Measurements from ENCODE around the gene THSD8.

The THSD8 gene

DNA sequence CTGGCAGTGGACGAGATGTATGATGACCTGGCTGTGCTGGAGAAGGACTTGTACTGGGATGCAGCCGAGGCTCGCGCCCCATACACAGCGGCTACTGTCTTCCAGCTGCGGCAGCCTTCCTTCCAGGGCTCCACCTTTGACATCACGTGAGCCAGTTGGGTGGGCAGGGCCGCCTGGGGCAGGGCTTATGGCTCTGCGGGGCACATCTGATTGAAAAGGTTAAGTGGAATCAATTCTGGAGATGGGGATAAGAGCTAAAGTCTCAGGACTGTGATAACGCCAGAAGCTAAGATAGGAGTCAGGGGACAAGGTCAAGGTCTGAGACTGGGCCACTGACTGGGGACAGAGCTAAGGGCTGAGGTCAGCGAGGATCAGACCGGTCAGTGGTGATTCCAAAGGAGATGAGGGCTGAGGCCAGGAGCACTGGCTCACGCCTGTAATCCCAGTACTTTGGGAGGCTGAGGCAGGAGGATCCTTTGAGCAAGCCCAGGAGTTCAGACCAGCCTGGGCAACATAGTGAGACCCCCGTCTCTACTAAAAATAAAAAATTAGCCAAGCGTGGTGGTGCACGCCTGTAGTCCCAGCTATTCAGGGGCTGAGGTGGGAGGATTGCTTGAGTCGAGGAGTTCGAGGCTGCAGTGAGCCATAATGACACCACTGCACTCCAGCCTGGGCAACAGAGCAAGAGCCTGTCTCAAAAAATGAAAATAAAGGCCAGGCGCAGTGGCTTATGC, 45.6 kb upstream of the THSD8 start:
- ChIA-PET POLR2A (interaction anchor here (1.2 kb wide), 1 partner anchor 35 kb away, joined by 3 read pairs; the partner anchor contains the start of gene JUNB), CTCF (interaction anchor here (0.7 to 14.1 kb wide), 5 partner anchors 10 to 43 kb away, joined by 3 to 386 read pairs (median 16); partner anchors contain the start of genes GET3, JUNB, PRDX2 and RNASEH2A)
- no peaks in the 10 kb centered on the region for H3K4me1 ChIP-seq (ENCODE audit: control insufficient read depth, insufficient read depth, low read length)
- no peaks in the 10 kb centered on the region for H3K9me3 ChIP-seq (ENCODE audit: control insufficient read depth, insufficient read depth, low read depth, low read length)
- no peak overlapping the region for H3K4me3 ChIP-seq (ENCODE audit: low read depth, low read length)
- H3K27ac ChIP-seq (ENCODE audit: extremely low read depth, low read depth, low read length): no peak overlapping the region
- H3K36me3 ChIP-seq (ENCODE audit: control insufficient read depth in 2 of 2, insufficient read depth in 1 of 2, low read length in 2 of 2): no peaks in the 10 kb centered on the region
- TF ChIP-seq ZNF121 (tag by site-specific recombination; IDR thresholded peaks at IDR 0.05): peak; percentile 81
- TF ChIP-seq ZNF292 (tag by site-specific recombination; IDR thresholded peaks at IDR 0.05; ENCODE audit: borderline replicate concordance, low read depth): no peak
- TF ChIP-seq ZNF768 (tag by site-specific recombination; IDR thresholded peaks at IDR 0.05): no peak
- TF ChIP-seq ZNF660 (tag by site-specific recombination; IDR thresholded peaks at IDR 0.05): no peak
- no peak for TF ChIP-seq ZNF792 (tag by site-specific recombination; IDR thresholded peaks at IDR 0.05)
- TF ChIP-seq GFI1B (tag by site-specific recombination; IDR thresholded peaks at IDR 0.05): no peak
- no peak for TF ChIP-seq MYNN (tag by site-specific recombination; IDR thresholded peaks at IDR 0.05; ENCODE audit: borderline replicate concordance)

DNA sequence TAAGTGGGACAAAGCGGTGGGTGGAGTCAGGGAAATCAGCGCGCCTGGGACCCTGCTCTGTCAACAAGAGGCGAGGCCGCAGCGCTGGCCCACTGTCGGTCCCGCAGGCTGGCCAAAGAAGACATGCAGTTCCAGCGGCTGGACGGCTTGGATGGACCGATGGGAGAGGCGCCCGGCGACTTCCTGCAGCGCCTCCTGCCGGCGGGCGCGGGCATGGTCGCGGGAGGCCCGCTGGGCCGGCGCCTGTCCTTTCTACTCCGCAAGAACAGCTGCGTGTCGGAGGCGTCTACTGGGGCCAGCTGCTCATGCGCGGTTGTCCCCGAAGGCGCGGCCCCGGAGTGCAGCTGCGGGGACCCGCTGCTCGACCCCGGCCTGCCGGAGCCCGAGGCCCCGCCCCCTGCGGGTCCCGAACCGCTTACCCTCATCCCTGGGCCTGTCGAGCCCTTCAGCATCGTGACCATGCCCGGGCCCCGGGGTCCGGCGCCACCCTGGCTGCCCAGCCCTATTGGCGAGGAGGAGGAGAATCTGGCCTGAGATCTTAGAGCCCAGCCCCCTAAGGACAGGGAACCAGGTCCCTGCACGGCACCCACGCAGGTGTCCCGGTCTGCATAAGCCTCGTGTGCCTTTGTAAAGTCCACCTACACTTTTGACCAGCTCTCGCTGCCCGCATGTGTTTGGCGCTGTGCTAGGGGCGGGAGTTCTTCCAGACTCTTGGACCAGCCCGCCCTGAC, 44.2 kb upstream of the THSD8 start:
- no peak overlapping the region for H3K27ac ChIP-seq (ENCODE audit: extremely low read depth, low read depth, low read length)
- H3K4me3 ChIP-seq (ENCODE audit: low read depth, low read length): peak overlapping the region; percentile 1; the same call in 1 of the 2 replicates
- POLR2A ChIA-PET: interaction anchor here (1.0 to 1.3 kb wide), 2 partner anchors 9 to 35 kb away, joined by 4 to 6 read pairs; no protein-coding TSS in a partner anchor
- CTCF ChIA-PET: interaction anchor here (0.6 to 14.1 kb wide), 33 partner anchors 8 to 1055 kb away, joined by 3 to 386 read pairs (median 5); partner anchors contain the start of genes FBXW9, GET3, JUNB and PRDX2
- no peaks in the 10 kb centered on the region; a peak in 1 of 3 replicates for H3K36me3 ChIP-seq (ENCODE audit: control insufficient read depth in 2 of 2, insufficient read depth in 1 of 2, low read length in 2 of 2)
- H3K9me3 ChIP-seq (ENCODE audit: control insufficient read depth, insufficient read depth, low read depth, low read length): no peaks in the 10 kb centered on the region
- no peaks in the 10 kb centered on the region for H3K4me1 ChIP-seq (ENCODE audit: control insufficient read depth, insufficient read depth, low read length)
- TF ChIP-seq KLF9 (tag by site-specific recombination; IDR thresholded peaks at IDR 0.05; ENCODE audit: low read depth) (no peak), ZNF391 (tag by site-specific recombination; IDR thresholded peaks at IDR 0.05; ENCODE audit: borderline replicate concordance, low read depth) (no peak), ZNF677 (tag by site-specific recombination; IDR thresholded peaks at IDR 0.05) (peak; percentile 77), ZBTB20 (tag by site-specific recombination; IDR thresholded peaks at IDR 0.05) (peak; percentile 87), ZNF324 (tag by site-specific recombination; IDR thresholded peaks at IDR 0.05) (no peak), YY2 (tag by site-specific recombination; IDR thresholded peaks at IDR 0.05) (no peak), ZEB2 (tag by site-specific recombination; IDR thresholded peaks at IDR 0.05) (no peak), ZNF555 (tag by site-specific recombination; conservative IDR thresholded peaks at IDR 0.05) (no peak), ZSCAN30 (tag by site-specific recombination; IDR thresholded peaks at IDR 0.05) (0 out of 2 replicates have a peak, but pooled peaks have one; percentile 35), ZFP69B (tag by site-specific recombination; IDR thresholded peaks at IDR 0.05) (peak; percentile 30; the same call in 1 of the 2 replicates), ZNF10 (tag by site-specific recombination; IDR thresholded peaks at IDR 0.05) (no peak), ZNF629 (tag by site-specific recombination; IDR thresholded peaks at IDR 0.05) (0 out of 2 replicates have a peak, but pooled peaks have one; percentile 36)
- TF ChIP-seq, protein P1, sequence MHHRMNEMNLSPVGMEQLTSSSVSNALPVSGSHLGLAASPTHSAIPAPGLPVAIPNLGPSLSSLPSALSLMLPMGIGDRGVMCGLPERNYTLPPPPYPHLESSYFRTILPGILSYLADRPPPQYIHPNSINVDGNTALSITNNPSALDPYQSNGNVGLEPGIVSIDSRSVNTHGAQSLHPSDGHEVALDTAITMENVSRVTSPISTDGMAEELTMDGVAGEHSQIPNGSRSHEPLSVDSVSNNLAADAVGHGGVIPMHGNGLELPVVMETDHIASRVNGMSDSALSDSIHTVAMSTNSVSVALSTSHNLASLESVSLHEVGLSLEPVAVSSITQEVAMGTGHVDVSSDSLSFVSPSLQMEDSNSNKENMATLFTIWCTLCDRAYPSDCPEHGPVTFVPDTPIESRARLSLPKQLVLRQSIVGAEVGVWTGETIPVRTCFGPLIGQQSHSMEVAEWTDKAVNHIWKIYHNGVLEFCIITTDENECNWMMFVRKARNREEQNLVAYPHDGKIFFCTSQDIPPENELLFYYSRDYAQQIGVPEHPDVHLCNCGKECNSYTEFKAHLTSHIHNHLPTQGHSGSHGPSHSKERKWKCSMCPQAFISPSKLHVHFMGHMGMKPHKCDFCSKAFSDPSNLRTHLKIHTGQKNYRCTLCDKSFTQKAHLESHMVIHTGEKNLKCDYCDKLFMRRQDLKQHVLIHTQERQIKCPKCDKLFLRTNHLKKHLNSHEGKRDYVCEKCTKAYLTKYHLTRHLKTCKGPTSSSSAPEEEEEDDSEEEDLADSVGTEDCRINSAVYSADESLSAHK (tag by site-specific recombination; IDR thresholded peaks at IDR 0.05): no peak
- TF ChIP-seq, protein P2, sequence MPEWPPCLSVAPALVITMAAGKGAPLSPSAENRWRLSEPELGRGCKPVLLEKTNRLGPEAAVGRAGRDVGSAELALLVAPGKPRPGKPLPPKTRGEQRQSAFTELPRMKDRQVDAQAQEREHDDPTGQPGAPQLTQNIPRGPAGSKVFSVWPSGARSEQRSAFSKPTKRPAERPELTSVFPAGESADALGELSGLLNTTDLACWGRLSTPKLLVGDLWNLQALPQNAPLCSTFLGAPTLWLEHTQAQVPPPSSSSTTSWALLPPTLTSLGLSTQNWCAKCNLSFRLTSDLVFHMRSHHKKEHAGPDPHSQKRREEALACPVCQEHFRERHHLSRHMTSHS (tag by site-specific recombination; IDR thresholded peaks at IDR 0.05): no peak
- TF ChIP-seq, protein P3, sequence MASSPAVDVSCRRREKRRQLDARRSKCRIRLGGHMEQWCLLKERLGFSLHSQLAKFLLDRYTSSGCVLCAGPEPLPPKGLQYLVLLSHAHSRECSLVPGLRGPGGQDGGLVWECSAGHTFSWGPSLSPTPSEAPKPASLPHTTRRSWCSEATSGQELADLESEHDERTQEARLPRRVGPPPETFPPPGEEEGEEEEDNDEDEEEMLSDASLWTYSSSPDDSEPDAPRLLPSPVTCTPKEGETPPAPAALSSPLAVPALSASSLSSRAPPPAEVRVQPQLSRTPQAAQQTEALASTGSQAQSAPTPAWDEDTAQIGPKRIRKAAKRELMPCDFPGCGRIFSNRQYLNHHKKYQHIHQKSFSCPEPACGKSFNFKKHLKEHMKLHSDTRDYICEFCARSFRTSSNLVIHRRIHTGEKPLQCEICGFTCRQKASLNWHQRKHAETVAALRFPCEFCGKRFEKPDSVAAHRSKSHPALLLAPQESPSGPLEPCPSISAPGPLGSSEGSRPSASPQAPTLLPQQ (tag by site-specific recombination; IDR thresholded peaks at IDR 0.05): peak; percentile 23; the same call in 1 of the 2 replicates
- TF ChIP-seq, protein P4, sequence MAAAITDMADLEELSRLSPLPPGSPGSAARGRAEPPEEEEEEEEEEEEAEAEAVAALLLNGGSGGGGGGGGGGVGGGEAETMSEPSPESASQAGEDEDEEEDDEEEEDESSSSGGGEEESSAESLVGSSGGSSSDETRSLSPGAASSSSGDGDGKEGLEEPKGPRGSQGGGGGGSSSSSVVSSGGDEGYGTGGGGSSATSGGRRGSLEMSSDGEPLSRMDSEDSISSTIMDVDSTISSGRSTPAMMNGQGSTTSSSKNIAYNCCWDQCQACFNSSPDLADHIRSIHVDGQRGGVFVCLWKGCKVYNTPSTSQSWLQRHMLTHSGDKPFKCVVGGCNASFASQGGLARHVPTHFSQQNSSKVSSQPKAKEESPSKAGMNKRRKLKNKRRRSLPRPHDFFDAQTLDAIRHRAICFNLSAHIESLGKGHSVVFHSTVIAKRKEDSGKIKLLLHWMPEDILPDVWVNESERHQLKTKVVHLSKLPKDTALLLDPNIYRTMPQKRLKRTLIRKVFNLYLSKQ (tag by site-specific recombination; IDR thresholded peaks at IDR 0.05; ENCODE audit: borderline replicate concordance): no peak
- TF ChIP-seq, protein P5, sequence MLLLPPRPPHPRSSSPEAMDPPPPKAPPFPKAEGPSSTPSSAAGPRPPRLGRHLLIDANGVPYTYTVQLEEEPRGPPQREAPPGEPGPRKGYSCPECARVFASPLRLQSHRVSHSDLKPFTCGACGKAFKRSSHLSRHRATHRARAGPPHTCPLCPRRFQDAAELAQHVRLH (tag by site-specific recombination; IDR thresholded peaks at IDR 0.05): no peak
